CD4-positive, CD25-positive, alpha-beta regulatory T cell (primary cell): Measurements from ENCODE around the gene DDX19B. TPM values are rescaled to one million over a fixed set of nuclear protein-coding genes. Genes with fewer than 3 reads are reported as not detected.
"Not testable (repeated sequence)": the region's sequence is repeated elsewhere in the genome, so short reads cannot be mapped to it uniquely, and the experiment has no call there.

Experiments used
- ATAC-seq, 2 donors: fragments of 150-1000 bp; cut with Tn5 transposase; one replicate each; pipeline ENCODE4 v1.10.0; 2021; ENCODE audit warnings: low read depth in 2 of 2, moderate number of reproducible peaks in 2 of 2, moderate library complexity in 1 of 2
- DNase-seq, 3 donors: peaks; one replicate each; pipeline versions ENCODE4 v3.0.0 to v3.0.0-alpha.2; 2012 to 2022; ENCODE audit warnings: mixed read lengths in 1 of 3
- H3K27ac ChIP-seq: one replicate; pipeline ENCODE4 v1.7.0; 2013; ENCODE audit warnings: mild to moderate bottlenecking, low read length; ENCODE audit not compliant: insufficient read depth, poor library complexity, severe bottlenecking
- H3K27me3 ChIP-seq: one replicate; pipeline ENCODE4 v1.7.0; 2013; ENCODE audit warnings: low read length; ENCODE audit not compliant: control insufficient read depth, insufficient read depth
- H3K36me3 ChIP-seq: one replicate; pipeline ENCODE4 v1.7.0; 2013; ENCODE audit warnings: mild to moderate bottlenecking, low read length, moderate library complexity; ENCODE audit not compliant: control insufficient read depth, insufficient read depth
- H3K4me1 ChIP-seq: 2 replicates; pipeline ENCODE4 v1.7.0; 2013; ENCODE audit warnings: mild to moderate bottlenecking, low read length; ENCODE audit not compliant: insufficient read depth, control insufficient read depth, poor library complexity, severe bottlenecking
- H3K4me3 ChIP-seq: one replicate; pipeline ENCODE4 v1.7.0; 2013; ENCODE audit warnings: low read depth, mild to moderate bottlenecking, low read length, moderate library complexity
- H3K9me3 ChIP-seq, 2 experiments: 1 replicate in 1 of 2; 2 replicates in 1 of 2; pipeline ENCODE4 v1.7.0; 2013; ENCODE audit warnings: low read length in 2 of 2, mild to moderate bottlenecking in 1 of 2, moderate library complexity in 1 of 2; ENCODE audit not compliant: control insufficient read depth in 2 of 2
- H3K27ac Mint-ChIP-seq, 3 donors: one replicate each; pipeline ENCODE4 v1.8.0; 2020 to 2022; ENCODE audit warnings: mild to moderate bottlenecking in 3 of 3, mixed read lengths in 3 of 3, moderate library complexity in 2 of 3
- H3K27me3 Mint-ChIP-seq: one replicate; pipeline ENCODE4 v1.8.0; 2022; ENCODE audit warnings: mild to moderate bottlenecking, mixed read lengths
- H3K36me3 Mint-ChIP-seq: one replicate; pipeline ENCODE4 v1.8.0; 2020; ENCODE audit warnings: mixed read lengths
- H3K4me1 Mint-ChIP-seq, 4 donors: one replicate each; pipeline ENCODE4 v1.8.0; 2020 to 2022; ENCODE audit warnings: mixed read lengths in 4 of 4, mild to moderate bottlenecking in 1 of 4
- H3K4me3 Mint-ChIP-seq, 4 donors: one replicate each; pipeline ENCODE4 v1.8.0; 2020 to 2022; ENCODE audit warnings: mild to moderate bottlenecking in 4 of 4, mixed read lengths in 4 of 4, moderate library complexity in 3 of 4
- H3K9me3 Mint-ChIP-seq, 7 donors: one replicate each; pipeline ENCODE4 v1.8.0; 2020 to 2022; ENCODE audit warnings: mixed read lengths in 7 of 7, mild to moderate bottlenecking in 3 of 7, moderate library complexity in 2 of 7
- polyA plus RNA-seq, 4 donors: library from polyadenylated mRNA; unstranded; fragments of 300-500 nt; fragmentation: Illumina TruSeq; gene quantifications; one replicate each; pipeline ENCODE4 v1.2.3, GENCODE V29; 2021
- total RNA-seq: library from RNA; stranded (reverse); gene quantifications from one replicate; pipeline ENCODE4 v1.2.3, GENCODE V29; 2022

DDX19B gene
- total and polyA plus RNA-seq, 5 donors from 2014 or later, result 47.0 to 62.5 (median 54.0) TPM

DNA sequence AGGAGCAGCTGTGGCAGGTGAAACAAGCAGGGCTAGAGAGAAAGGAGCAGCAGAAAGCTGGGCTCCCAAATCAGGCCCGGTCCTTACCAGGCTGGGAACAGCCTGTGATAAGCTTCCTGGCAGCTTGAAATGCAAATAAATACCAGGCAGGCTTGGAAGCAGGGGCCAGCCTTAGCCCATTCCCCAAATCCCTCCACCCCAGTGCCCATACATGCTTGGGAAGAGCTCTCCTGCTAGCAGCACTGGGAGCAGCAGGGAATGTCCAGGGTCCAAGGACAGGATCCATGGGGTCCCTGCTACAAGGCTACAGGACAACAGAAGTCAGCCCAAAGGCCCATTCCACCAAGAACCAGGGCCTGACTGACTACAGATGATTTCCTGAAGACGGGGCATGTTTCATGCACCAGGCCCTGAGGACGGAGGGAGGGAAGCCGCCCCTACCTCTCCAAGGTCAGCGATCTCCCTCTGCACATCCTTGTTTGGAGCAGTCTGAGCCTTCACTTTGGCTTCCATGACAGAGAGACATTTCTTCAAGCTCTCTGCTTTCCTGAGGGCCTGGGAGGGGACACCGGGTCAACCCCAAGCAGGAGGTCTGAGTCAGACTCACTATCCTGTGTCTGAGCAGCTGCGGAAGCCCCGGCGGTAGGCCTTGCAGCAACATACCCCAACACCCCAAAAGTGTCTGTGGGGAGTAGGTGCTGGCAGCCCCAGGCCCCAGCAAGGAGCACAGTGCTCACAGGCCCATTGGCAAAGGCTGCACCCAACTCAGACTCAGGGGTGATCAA is 44.6 kb upstream of the DDX19B start:
- no peak overlapping the region for H3K4me3 ChIP-seq
- H3K36me3 ChIP-seq, result peaks cover 41% of the 10 kb centered on the region
- no peaks in the 10 kb centered on the region for H3K9me3 ChIP-seq
- H3K36me3 Mint-ChIP-seq, result peaks cover 25% of the 10 kb centered on the region
- H3K9me3 Mint-ChIP-seq, result no peaks in the 10 kb centered on the region
- H3K27ac ChIP-seq, result no peak overlapping the region
- peaks cover 0 to 18% (median 7%) of the 10 kb centered on the region in 4 donors for H3K4me1 Mint-ChIP-seq
- H3K4me3 Mint-ChIP-seq, result peak overlapping the region in 1 of 4 donors; percentile 85
- H3K4me1 ChIP-seq, result peaks cover 10% of the 10 kb centered on the region
- H3K27me3 ChIP-seq, result no peaks in the 10 kb centered on the region
- DNase-seq, result no peak
- H3K27me3 Mint-ChIP-seq, result no peaks in the 10 kb centered on the region
- no peak for ATAC-seq
- H3K27ac Mint-ChIP-seq, result no peak overlapping the region

DNA sequence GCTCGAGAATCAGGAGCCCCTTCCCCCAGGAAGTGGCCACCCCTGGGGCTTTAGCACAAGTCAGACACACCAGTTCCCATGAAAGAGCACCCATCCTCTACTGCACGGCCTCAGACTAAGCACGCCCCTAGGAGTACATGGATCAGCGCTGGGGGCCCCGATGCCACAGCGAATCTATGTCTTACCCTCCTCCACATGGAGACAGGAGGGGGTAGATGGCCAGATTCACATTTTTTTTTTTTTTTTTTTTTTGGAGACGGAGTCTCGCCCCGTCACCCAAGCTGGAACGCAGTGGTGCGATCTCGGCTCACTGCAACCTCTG is 44.1 kb upstream of the DDX19B start:
- ATAC-seq (no peak), DNase-seq (no peak)
- Mint-ChIP-seq H3K4me3 (no peak overlapping the region), H3K36me3 (peaks cover 25% of the 10 kb centered on the region), H3K27me3 (no peaks in the 10 kb centered on the region), H3K4me1 (peaks cover 0 to 15% (median 3%) of the 10 kb centered on the region in 4 donors), H3K9me3 (no peaks in the 10 kb centered on the region), H3K27ac (peak overlapping the region in 1 of 3 donors; percentile 48)
- Histone ChIP-seq H3K4me1 (peaks cover 4% of the 10 kb centered on the region), H3K4me3 (no peak overlapping the region), H3K27me3 (no peaks in the 10 kb centered on the region), H3K36me3 (peaks cover 43% of the 10 kb centered on the region), H3K27ac (no peak overlapping the region), H3K9me3 (no peaks in the 10 kb centered on the region)

- no peaks in the 10 kb centered on the region for H3K9me3 Mint-ChIP-seq
Observed at GRCh38 chr16:70255574-70255973, 43.4 kb upstream of the DDX19B start.

GRCh38 chr16:70257391-70257790 is 41.6 kb upstream of the DDX19B start:
- peaks cover 26% of the 10 kb centered on the region for H3K36me3 Mint-ChIP-seq
- no peak overlapping the region for H3K4me3 Mint-ChIP-seq
- Histone ChIP-seq H3K9me3 (no peaks in the 10 kb centered on the region), H3K36me3 (peaks cover 59% of the 10 kb centered on the region), H3K27ac (no peak overlapping the region), H3K4me1 (no peaks in the 10 kb centered on the region), H3K27me3 (no peaks in the 10 kb centered on the region), H3K4me3 (no peak overlapping the region)
- DNase-seq (no peak), ATAC-seq (no peak)
- H3K27me3 Mint-ChIP-seq, result no peaks in the 10 kb centered on the region
- H3K4me1 Mint-ChIP-seq, result peaks cover 0 to under 1% (median 0%) of the 10 kb centered on the region in 4 donors
- H3K9me3 Mint-ChIP-seq, result no peaks in the 10 kb centered on the region
- no peak overlapping the region for H3K27ac Mint-ChIP-seq

More at GRCh38 chr16:70255574-70255973, 43.4 kb upstream of the DDX19B start:
- Mint-ChIP-seq H3K27ac (peak overlapping the region in 1 of 3 donors; percentile 74), H3K36me3 (peaks cover 25% of the 10 kb centered on the region), H3K27me3 (no peaks in the 10 kb centered on the region), H3K4me1 (peaks cover 0 to 10% (median 3%) of the 10 kb centered on the region in 4 donors), H3K4me3 (no peak overlapping the region)
- Histone ChIP-seq H3K27me3 (no peaks in the 10 kb centered on the region), H3K27ac (no peak overlapping the region), H3K9me3 (no peaks in the 10 kb centered on the region), H3K4me3 (no peak overlapping the region), H3K4me1 (no peaks in the 10 kb centered on the region), H3K36me3 (peaks cover 47% of the 10 kb centered on the region)
- DNase-seq (no peak), ATAC-seq (no peak)

- no peaks in the 10 kb centered on the region for H3K27me3 ChIP-seq
- ATAC-seq (no peak), DNase-seq (no peak)
- H3K27ac ChIP-seq, result no peak overlapping the region
- H3K36me3 ChIP-seq, result peaks cover 61% of the 10 kb centered on the region
- no peaks in the 10 kb centered on the region for H3K9me3 Mint-ChIP-seq
- H3K9me3 ChIP-seq, result no peaks in the 10 kb centered on the region
- H3K4me3 Mint-ChIP-seq, result no peak overlapping the region
- H3K4me3 ChIP-seq, result no peak overlapping the region
- no peaks in the 10 kb centered on the region for H3K4me1 Mint-ChIP-seq
- no peaks in the 10 kb centered on the region for H3K4me1 ChIP-seq
- no peak overlapping the region for H3K27ac Mint-ChIP-seq
- H3K27me3 Mint-ChIP-seq, result no peaks in the 10 kb centered on the region
- peaks cover 27% of the 10 kb centered on the region for H3K36me3 Mint-ChIP-seq
Observed at GRCh38 chr16:70258065-70258464, 40.9 kb upstream of the DDX19B start.

GRCh38 chr16:70258946-70259345 is 40.0 kb upstream of the DDX19B start:
- no peaks in the 10 kb centered on the region for H3K27me3 ChIP-seq
- H3K27ac ChIP-seq, result no peak overlapping the region
- Mint-ChIP-seq H3K9me3 (no peaks in the 10 kb centered on the region), H3K4me1 (no peaks in the 10 kb centered on the region), H3K27me3 (no peaks in the 10 kb centered on the region), H3K36me3 (peaks cover 24% of the 10 kb centered on the region), H3K27ac (no peak overlapping the region), H3K4me3 (no peak overlapping the region)
- peaks cover 60% of the 10 kb centered on the region for H3K36me3 ChIP-seq
- H3K9me3 ChIP-seq, result no peaks in the 10 kb centered on the region
- DNase-seq (no peak), ATAC-seq (no peak)
- no peaks in the 10 kb centered on the region for H3K4me1 ChIP-seq
- H3K4me3 ChIP-seq, result no peak overlapping the region

- H3K4me3 ChIP-seq, DNase-seq, ATAC-seq, H3K27me3 Mint-ChIP-seq, H3K27me3 ChIP-seq, H3K4me3 Mint-ChIP-seq, H3K27ac ChIP-seq, H3K4me1 Mint-ChIP-seq, H3K27ac Mint-ChIP-seq, H3K9me3 ChIP-seq, H3K4me1 ChIP-seq, H3K9me3 Mint-ChIP-seq: not testable (repeated sequence)
- peaks cover 68% of the 10 kb centered on the region for H3K36me3 ChIP-seq
- H3K36me3 Mint-ChIP-seq, result peaks cover 24% of the 10 kb centered on the region
Observed at GRCh38 chr16:70259903-70260302, 39.1 kb upstream of the DDX19B start.

GRCh38 chr16:70267516-70267915 is 31.5 kb upstream of the DDX19B start:
- no peaks in the 10 kb centered on the region for H3K27me3 Mint-ChIP-seq
- H3K36me3 Mint-ChIP-seq, result peaks cover 32% of the 10 kb centered on the region
- H3K4me3 Mint-ChIP-seq, result no peak overlapping the region
- Histone ChIP-seq H3K27me3 (no peaks in the 10 kb centered on the region), H3K36me3 (peaks cover 70% of the 10 kb centered on the region), H3K9me3 (no peaks in the 10 kb centered on the region), H3K4me1 (no peaks in the 10 kb centered on the region), H3K4me3 (no peak overlapping the region), H3K27ac (no peak overlapping the region)
- H3K9me3 Mint-ChIP-seq, result no peaks in the 10 kb centered on the region
- ATAC-seq, result no peak
- DNase-seq, result peak in 1 of 3 donors; percentile 45
- H3K27ac Mint-ChIP-seq, result peak overlapping the region in 1 of 3 donors; percentile 60
- H3K4me1 Mint-ChIP-seq, result peaks cover 0 to 2% (median 0%) of the 10 kb centered on the region in 4 donors
